Fibroblast of the aortic adventitia (primary cell): ENCODE measurements around the gene SIPA1L2. TPM values are rescaled to one million over a fixed set of nuclear protein-coding genes. Genes with fewer than 3 reads are reported as not detected.

Experiments
- DNase-seq: peaks from one replicate; pipeline ENCODE4 v3.0.0-alpha.2; 2010; ENCODE audit warnings: low read depth
- H3K4me3 ChIP-seq: 2 replicates; pipeline ENCODE4 v1.5.1; 2011; ENCODE audit warnings: low read depth, mild to moderate bottlenecking, control low read depth, low read length, moderate library complexity
- CTCF ChIP-seq: IDR thresholded peaks from 2 replicates; pipeline ENCODE4 v1.5.1; 2011; ENCODE audit warnings: mild to moderate bottlenecking, low read length, control low read depth, inconsistent platforms; ENCODE audit not compliant: insufficient read depth
- total RNA-seq: library from RNA; depleted of rRNA; stranded (reverse); fragments of >200 nt; gene quantifications from 2 replicates; pipeline ENCODE4 v1.2.3, GENCODE V29; 2012; ENCODE audit warnings: low replicate concordance

SIPA1L2 gene
- total RNA-seq, 1 donor, result 6.8 TPM

- H3K4me3 ChIP-seq, result no peak overlapping the region
- no peak for TF ChIP-seq CTCF
- DNase-seq, result no peak
Observed at GRCh38 chr1:232610192-232610901, 19.6 kb downstream of the SIPA1L2 start.

- DNase-seq, result no peak
- no peak overlapping the region for H3K4me3 ChIP-seq
- no peak for TF ChIP-seq CTCF
Observed at GRCh38 chr1:232608427-232608826, 21.5 kb downstream of the SIPA1L2 start.

GRCh38 chr1:232602622-232603021 lies 27.3 kb downstream of the SIPA1L2 start:
- no peak for DNase-seq
- peak; percentile 3 for TF ChIP-seq CTCF
- H3K4me3 ChIP-seq, result no peak overlapping the region

- TF ChIP-seq CTCF, result no peak
- H3K4me3 ChIP-seq, result no peak overlapping the region
- no peak for DNase-seq
Observed at GRCh38 chr1:232600424-232601258, 29.3 kb downstream of the SIPA1L2 start.

GRCh38 chr1:232599178-232600041 lies 30.5 kb downstream of the SIPA1L2 start:
- no peak overlapping the region for H3K4me3 ChIP-seq
- DNase-seq, result peak; percentile 56
- TF ChIP-seq CTCF, result no peak

- TF ChIP-seq CTCF, result no peak
- no peak for DNase-seq
- H3K4me3 ChIP-seq, result no peak overlapping the region
Observed at GRCh38 chr1:232598837-232599177, 31.1 kb downstream of the SIPA1L2 start.
